Measurements from ENCODE around the gene CAMKK2. TPM values are rescaled to one million over a fixed set of nuclear protein-coding genes. Genes with fewer than 3 reads are reported as not detected.
"Not testable (repeated sequence)": the region's sequence is repeated elsewhere in the genome, so short reads cannot be mapped to it uniquely, and the experiment has no call there.

CAMKK2 gene
- total RNA-seq, 1 donor from 2014 or later, result 26.2 TPM

- DNase-seq (ENCODE audit: low read depth, low spot score), result not testable (repeated sequence)
These were observed 95.4 kb downstream of the CAMKK2 start for GRCh38 chr12:121201140-121201539.

GRCh38 chr12:121198949-121199348, 97.6 kb downstream of the CAMKK2 start:
- DNase-seq (ENCODE audit: low read depth, low spot score), result no peak

- peak; percentile 88 for DNase-seq (ENCODE audit: low read depth, low spot score)
These were observed 99.6 kb downstream of the CAMKK2 start for GRCh38 chr12:121196902-121197301.

GRCh38 chr12:121191151-121191550, 105.4 kb downstream of the CAMKK2 start:
- DNase-seq (ENCODE audit: low read depth, low spot score), result no peak

GRCh38 chr12:121190523-121191031, 105.9 kb downstream of the CAMKK2 start:
- peak; percentile 89 for DNase-seq (ENCODE audit: low read depth, low spot score)

GRCh38 chr12:121189619-121190155, 106.8 kb downstream of the CAMKK2 start:
- no peak for DNase-seq (ENCODE audit: low read depth, low spot score)

GRCh38 chr12:121189131-121189530, 107.4 kb downstream of the CAMKK2 start:
- no peak for DNase-seq (ENCODE audit: low read depth, low spot score)

- no peak for DNase-seq (ENCODE audit: low read depth, low spot score)
These were observed 108.3 kb downstream of the CAMKK2 start for GRCh38 chr12:121188227-121188626.

Other genes with a start within 250 kb of the CAMKK2 start
- 1.7 and 7.6 TPM in 2 replicates for gene P2RX7, start 163.8 kb downstream of the CAMKK2 start, total RNA-seq
- gene P2RX4, start 86.6 kb downstream of the CAMKK2 start, total RNA-seq, result 70.5 and 80.9 TPM in 2 replicates
- 167 and 171 TPM in 2 replicates for gene ANAPC5, start 55.7 kb upstream of the CAMKK2 start, total RNA-seq
- 122 and 146 TPM in 2 replicates for gene RNF34, start 103.4 kb upstream of the CAMKK2 start, total RNA-seq

Data from pulmonary artery endothelial cell (primary cell).